GM12875 (cell line): ENCODE data around the gene TMEM106A.

Experiments used
- H3K4me3 ChIP-seq: one replicate; pipeline ENCODE4 v1.5.1; 2011; ENCODE audit warnings: low read depth, low read length, control low read depth
- TF ChIP-seq, protein P1 (sequence below): IDR thresholded peaks from 2 replicates; pipeline ENCODE4 v1.5.1; 2011; ENCODE audit warnings: low read depth, mild to moderate bottlenecking, control low read depth, inconsistent platforms, low read length, moderate library complexity, borderline replicate concordance; ENCODE audit not compliant: insufficient read depth

TMEM106A gene

DNA sequence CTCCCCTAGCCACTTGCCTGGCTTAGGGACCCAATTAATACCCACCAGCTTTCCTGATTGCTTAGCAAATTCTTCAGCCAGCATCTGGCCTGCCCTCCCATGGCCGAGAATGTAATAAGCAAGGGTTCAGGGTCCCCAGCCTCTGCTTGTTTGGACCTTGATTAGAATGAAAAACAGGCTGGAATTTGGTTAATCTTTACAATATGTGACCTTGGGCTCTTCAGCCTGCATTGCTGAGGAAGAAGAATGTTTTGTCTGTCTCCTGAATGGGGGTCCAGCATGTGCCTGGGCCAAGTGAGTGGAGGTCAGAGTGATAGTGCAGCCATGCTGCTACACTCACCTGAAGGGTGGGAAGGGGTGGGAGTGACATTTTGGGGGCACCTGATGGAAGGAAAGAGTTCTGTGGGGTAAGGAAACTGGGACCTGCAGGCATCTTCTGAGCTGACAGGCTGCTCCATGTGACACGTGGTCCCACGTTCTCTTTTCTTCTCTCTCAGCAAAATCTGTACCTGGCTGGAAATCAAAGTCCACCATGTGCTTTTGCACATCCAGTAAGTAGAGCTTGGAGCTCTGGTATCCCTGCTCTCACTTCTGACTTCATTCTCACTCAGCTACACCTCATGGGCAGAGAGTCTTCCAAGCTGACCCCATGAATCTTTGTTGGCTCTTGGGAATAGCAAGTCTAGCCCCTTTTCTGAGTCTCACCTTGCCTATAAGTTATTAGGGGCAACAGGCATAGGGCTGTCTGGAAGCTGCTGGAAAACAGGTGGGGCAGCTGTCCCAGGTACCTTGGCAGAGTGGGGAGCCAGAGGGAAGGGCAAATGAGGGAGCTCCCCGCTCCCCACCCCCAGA lies 5.3 kb downstream of the TMEM106A start:
- TF ChIP-seq, protein P1, sequence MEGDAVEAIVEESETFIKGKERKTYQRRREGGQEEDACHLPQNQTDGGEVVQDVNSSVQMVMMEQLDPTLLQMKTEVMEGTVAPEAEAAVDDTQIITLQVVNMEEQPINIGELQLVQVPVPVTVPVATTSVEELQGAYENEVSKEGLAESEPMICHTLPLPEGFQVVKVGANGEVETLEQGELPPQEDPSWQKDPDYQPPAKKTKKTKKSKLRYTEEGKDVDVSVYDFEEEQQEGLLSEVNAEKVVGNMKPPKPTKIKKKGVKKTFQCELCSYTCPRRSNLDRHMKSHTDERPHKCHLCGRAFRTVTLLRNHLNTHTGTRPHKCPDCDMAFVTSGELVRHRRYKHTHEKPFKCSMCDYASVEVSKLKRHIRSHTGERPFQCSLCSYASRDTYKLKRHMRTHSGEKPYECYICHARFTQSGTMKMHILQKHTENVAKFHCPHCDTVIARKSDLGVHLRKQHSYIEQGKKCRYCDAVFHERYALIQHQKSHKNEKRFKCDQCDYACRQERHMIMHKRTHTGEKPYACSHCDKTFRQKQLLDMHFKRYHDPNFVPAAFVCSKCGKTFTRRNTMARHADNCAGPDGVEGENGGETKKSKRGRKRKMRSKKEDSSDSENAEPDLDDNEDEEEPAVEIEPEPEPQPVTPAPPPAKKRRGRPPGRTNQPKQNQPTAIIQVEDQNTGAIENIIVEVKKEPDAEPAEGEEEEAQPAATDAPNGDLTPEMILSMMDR = no peak
- H3K4me3 ChIP-seq = no peak overlapping the region

DNA sequence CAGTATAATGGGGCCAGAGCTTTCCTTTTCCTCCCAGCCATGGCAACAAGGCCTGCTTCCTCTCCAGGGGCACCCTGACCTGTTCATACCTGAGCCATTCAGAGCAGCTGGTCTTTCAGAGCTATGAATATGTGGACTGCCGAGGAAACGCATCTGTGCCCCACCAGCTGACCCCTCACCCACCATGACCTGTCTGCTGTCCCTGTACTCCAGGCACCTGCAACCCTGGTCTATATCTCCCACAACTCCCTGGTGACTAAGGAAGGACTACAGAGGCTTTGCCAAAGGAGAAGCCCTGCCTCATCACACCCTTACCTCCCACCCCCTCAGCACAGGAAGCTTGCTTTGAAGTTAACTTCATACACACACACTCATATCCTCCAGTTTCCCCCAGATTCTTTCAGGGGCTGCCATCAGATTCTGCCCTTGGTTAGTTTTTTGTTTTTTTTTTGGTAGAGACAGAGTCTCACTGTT lies 6.0 kb downstream of the TMEM106A start:
- TF ChIP-seq, protein P1 = no peak
- no peak overlapping the region for H3K4me3 ChIP-seq

DNA sequence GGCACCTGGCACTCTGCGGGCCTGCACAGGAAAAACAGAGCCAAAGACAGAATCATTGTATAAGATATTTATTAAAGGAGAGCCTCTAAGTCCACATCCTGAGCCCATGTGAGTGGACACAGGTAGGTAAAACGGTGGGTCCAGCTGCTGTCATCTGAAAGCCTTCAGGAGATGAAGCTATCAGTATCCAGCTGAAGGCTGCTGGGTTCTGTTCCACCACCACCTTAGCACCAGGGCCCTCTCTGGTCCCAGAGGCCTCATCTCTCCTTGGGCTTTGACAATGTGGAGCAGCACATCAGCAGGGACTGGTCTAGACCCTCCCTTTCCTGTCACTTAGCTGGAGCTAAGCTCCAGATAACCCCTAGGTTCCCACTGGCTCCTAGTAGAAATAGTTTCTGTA lies 7.3 kb downstream of the TMEM106A start:
- TF ChIP-seq, protein P1 = no peak
- H3K4me3 ChIP-seq = no peak overlapping the region

DNA sequence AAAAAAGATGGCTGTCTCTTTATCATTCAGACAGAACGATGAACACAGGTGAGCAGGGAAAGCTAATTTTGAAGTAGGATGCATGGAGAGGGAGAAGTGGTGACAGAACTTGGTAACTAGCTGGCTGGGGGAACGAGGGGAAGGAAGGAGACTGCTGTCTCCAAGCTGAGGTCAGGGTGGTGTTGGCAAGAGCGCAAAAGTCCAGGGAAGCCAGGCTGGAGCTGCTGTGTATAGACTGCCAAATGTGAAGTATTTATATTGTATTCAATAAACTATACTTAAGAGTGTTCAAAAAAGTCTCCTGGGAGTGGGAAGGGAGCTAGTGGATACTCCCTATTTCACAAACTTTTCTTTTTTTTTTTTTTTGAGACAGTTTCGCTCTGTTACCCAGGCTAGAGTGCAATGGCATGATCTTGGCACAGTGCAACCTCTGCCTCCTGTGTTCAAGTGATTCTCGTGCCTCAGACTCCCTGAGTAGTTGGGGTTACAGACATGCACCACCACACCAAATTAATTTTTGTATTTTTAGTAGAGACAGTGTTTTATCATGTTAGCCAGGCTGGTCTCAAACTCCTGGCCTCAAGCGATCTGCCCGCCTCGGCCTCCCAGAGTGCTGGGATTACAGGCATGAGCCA lies 8.2 kb downstream of the TMEM106A start:
- TF ChIP-seq, protein P1 = no peak
- H3K4me3 ChIP-seq = no peak overlapping the region

DNA sequence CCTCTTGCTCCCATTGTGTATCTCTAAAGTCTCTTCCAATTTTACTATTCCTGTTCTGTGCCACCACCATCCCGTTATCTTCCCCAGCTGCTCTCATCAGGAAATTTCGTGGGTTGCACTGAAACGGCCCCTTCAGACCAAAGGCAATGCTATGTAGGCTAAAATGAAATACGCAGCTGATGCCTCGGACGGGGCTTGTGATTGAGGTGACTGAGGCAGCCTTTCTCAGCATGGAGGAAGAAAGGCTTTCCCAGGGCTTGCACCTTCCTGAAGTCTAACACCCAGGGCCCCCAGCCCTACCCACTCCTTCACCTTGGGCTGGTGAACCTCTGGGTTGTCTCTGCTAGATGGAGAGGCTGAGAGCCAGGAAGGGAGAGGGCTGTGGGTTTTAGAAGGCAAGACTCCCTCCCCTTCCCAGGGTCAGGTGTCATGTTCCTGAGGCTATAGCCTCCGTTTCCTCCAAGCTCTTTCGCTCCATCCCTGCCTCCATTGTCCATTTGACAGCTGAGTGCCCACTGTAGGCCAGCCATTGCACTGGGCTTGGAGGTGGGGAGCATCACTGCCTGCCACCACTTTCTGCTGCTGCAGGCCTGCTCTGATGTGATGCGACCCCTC lies 8.9 kb downstream of the TMEM106A start:
- no peak overlapping the region for H3K4me3 ChIP-seq
- TF ChIP-seq, protein P1 = no peak

DNA sequence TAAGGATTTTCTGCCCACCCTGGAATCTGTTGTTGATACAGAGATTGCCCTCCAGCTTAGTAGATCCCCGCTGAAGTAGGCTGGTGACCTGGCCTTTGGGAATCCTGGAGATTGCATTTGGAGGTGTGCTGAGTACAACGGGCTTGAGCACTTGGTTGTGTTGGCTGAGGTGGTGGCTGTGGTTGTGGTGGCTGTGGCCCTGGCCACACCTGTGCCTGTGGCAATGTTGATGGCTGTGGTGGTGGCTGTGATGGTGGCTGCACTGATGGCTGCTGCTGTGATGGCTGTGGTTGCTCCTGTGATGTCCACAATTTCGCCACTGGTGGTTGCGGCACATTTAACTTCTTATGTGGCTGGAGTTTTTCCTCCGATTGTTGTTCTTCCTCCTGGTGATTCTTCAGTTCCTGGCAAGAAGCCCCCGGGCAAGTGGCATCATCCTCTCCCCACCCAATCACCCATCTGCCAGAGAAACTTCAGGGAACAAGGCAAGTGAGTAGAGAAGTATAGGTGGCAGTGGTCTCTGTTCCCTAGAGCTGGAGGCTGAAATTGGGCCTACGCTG lies 12.6 kb downstream of the TMEM106A start:
- no peak overlapping the region for H3K4me3 ChIP-seq
- TF ChIP-seq, protein P1 = no peak
